ENCODE measurements around the gene TMEM52. TPM values are rescaled to one million over a fixed set of nuclear protein-coding genes. Genes with fewer than 3 reads are reported as not detected.

TMEM52 gene
- polyA plus RNA-seq, 2 of the 4 experiments (the other 2 are of a cell fraction) = 0.36 to 0.41 TPM

GRCh38 chr1:1924849-1925248, 5.8 kb upstream of the TMEM52 start (continued):
- TF ChIP-seq CTCF (IDR thresholded peaks at IDR 0.05) (no peak), HEYL (CRISPR knock-in tag; IDR thresholded peaks at IDR 0.05) (no peak)

GRCh38 chr1:1924386-1924785, 5.3 kb upstream of the TMEM52 start:
- peaks cover 5% of the 10 kb centered on the region for H3K4me1 ChIP-seq
- WGBS (ENCODE audit: missing lambda C conversion rate) = 53% methylated on average over 12 of the region's 18 CpGs
- H3K27ac ChIP-seq = no peak overlapping the region
- FAIRE-seq (no peak), ATAC-seq (no peak), DNase-seq (ENCODE audit: low read depth in 1 of 2, low spot score in 1 of 2) (no peak)
- TF ChIP-seq RARB (CRISPR knock-in tag; IDR thresholded peaks at IDR 0.05) = no peak
- no peak for TF ChIP-seq HOXB13 (CRISPR knock-in tag; IDR thresholded peaks at IDR 0.05; ENCODE audit: low read depth)
- no peak for TF ChIP-seq RAD21 (conservative IDR thresholded peaks at IDR 0.05 in 1 of 2, IDR thresholded peaks at IDR 0.05 in 1 of 2)
- TF ChIP-seq HOXB5 (CRISPR knock-in tag; IDR thresholded peaks at IDR 0.05) = no peak
- no peak for TF ChIP-seq ZNF302 (CRISPR knock-in tag; IDR thresholded peaks at IDR 0.05)
- no peak for TF ChIP-seq NFE2L2 (conservative IDR thresholded peaks at IDR 0.05; ENCODE audit: low read length)
- TF ChIP-seq FOSB (CRISPR knock-in tag; IDR thresholded peaks at IDR 0.05) = no peak
- TF ChIP-seq MYC (IDR thresholded peaks at IDR 0.05; ENCODE audit: borderline replicate concordance, low read length) = no peak
- no peak for TF ChIP-seq MAX (IDR thresholded peaks at IDR 0.05)
- no peak for TF ChIP-seq E2F6 (IDR thresholded peaks at IDR 0.05; ENCODE audit: borderline replicate concordance, low read depth)
- no peak for TF ChIP-seq REST (IDR thresholded peaks at IDR 0.05)
- no peak for TF ChIP-seq JUN (IDR thresholded peaks at IDR 0.05)
- no peak for TF ChIP-seq POLR2AphosphoS2 (conservative IDR thresholded peaks at IDR 0.05; ENCODE audit: low read length)
- TF ChIP-seq SMC3 (IDR thresholded peaks at IDR 0.05) = no peak
- TF ChIP-seq BCL3 (IDR thresholded peaks at IDR 0.05) = no peak
- TF ChIP-seq RNF2 (IDR thresholded peaks at IDR 0.05; ENCODE audit: borderline replicate concordance, low read depth) = no peak
- TF ChIP-seq TP53 (CRISPR knock-in tag; IDR thresholded peaks at IDR 0.05) = no peak
- TF ChIP-seq MAZ (IDR thresholded peaks at IDR 0.05; ENCODE audit: borderline replicate concordance, low read depth, low read length) = no peak
- CTCF ChIA-PET = interaction anchor here (0.9 to 1.7 kb wide), 3 partner anchors 12 to 120 kb away, joined by 3 to 5 read pairs (median 4); no protein-coding TSS in a partner anchor
- no peaks in the 10 kb centered on the region for H3K9me3 ChIP-seq
- POLR2A ChIA-PET = no interaction called here
- no peak overlapping the region for H3K4me2 ChIP-seq
- H3K4me3 ChIP-seq = no peak overlapping the region
